GM12865 (cell line): ENCODE data around the gene ZBTB3.

Experiments
- DNase-seq: peaks from one replicate; pipeline ENCODE4 v3.0.0; 2010; ENCODE audit warnings: low read depth
- H3K4me3 ChIP-seq: 2 replicates; pipeline ENCODE4 v1.5.1; 2011; ENCODE audit warnings: mild to moderate bottlenecking, low read depth, low read length, control low read depth
- CTCF ChIP-seq: IDR thresholded peaks from 2 replicates; pipeline ENCODE4 v1.5.1; 2011; ENCODE audit warnings: low read length, control low read depth, low read depth, inconsistent platforms; ENCODE audit not compliant: insufficient read depth; ENCODE audit errors: missing control alignments

Gene ZBTB3

GRCh38 chr11:62716206-62716605 is 37.8 kb downstream of the ZBTB3 start:
- H3K4me3 ChIP-seq, result no peak overlapping the region
- no peak for DNase-seq
- no peak for TF ChIP-seq CTCF

DNA sequence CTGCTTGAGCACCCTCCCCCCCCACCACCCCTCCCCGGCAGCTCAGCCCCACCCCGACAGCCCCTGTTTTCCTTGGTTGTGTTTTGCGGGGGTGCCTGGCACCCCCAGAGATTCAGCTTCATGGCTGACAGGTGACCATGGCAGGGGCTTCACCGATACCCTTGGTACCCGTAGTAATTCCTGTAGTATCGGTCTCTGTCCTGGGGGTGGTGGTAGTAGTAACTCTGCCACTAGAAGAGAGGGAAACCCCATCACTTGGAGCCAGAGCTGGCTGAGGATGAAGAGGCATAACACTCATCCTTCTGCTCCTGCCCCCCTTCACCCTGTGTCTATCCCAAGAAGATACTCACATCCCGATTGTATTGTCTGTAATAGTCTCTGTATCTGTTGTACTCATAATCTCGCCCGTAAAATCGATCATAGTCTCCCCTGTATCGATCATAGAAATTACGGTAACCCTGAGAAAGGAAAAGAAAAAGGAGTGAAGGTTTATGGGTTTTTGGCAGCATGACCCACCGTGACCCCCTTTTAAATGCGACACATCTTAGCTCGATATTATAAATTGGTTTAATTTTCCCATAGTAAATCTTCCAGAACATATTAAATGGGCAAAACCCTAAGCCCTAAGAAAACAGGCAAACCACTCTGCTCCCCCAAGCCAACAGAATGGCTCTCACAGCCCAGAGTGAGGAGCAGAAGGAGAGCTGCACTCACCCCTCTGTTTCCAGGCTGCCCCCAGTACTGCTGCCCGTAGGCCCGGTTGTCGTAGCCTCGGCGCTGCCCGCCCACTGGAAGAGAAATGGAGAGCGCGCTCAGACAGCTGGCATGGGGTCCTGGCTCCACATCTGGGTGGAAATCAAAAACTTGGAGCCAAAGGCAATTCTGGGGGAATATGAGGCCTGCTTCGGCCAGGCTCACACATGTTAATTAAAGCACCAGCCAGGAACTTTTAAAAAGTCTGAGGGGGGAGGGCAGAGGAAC is 38.5 kb downstream of the ZBTB3 start:
- no peak for TF ChIP-seq CTCF
- DNase-seq, result no peak
- H3K4me3 ChIP-seq, result no peak overlapping the region

DNA sequence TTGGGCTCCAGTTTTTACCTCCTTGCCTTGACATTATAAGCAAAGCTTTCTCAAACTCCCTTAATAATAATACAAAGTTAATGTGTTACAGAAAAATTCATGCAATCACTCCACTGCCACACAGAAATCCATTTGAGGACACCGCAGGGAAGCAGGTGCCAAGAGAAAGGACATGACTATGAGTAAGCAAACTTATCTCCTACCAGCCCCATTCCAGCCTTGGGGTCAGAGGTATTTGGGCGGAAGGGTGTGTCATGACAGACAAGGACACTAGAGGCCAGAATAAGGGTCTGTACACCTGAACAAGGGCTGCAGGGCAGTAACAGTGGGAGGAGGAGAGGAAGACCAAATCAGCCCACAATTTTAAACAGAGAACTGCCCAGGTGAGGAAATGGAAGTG is 40.6 kb downstream of the ZBTB3 start:
- H3K4me3 ChIP-seq, result no peak overlapping the region
- no peak for DNase-seq
- TF ChIP-seq CTCF, result no peak

DNA sequence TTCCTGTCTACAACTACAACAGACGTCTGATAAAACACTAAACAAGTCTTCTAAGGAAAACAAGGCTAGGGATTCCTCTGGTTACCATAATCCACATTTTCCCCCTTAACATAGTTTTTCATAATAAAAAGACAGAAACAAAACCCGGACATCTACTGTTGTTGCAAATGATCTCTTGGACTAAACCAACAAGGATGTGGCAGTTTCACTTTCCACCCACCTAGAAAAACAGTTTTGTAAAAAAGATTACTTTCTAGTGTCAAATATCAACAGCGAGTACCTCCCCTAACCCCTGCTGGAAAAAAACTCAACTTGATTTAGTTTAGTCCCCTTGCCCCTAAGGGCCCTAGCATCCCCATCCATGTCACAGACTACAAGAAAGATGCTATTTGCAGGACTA is 41.1 kb downstream of the ZBTB3 start:
- H3K4me3 ChIP-seq, result no peak overlapping the region
- no peak for DNase-seq
- TF ChIP-seq CTCF, result no peak

DNA sequence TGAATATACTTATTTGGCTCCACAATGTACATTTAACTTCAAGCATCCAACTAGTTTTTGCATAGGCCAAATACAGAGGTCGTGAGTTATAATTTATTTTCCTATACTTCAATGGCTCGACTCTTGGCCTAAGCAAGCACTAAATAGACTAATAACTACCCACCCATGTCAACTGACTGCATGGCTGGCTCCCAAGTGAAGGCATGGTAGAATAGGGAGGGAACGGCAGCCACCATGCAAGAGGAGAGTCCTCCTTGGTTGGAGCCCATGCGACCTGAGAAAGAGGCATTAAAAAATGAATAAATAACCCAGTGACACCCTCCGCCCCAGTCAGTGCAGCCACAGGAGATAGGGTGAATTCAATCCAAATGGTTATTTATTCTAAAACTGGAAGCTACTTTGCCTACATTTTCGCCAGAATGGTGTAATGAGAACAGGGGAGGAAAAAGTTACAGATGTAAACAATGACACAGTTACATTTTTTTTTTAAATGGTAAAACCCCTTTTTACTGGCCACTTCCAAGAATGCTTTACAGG is 41.6 kb downstream of the ZBTB3 start:
- TF ChIP-seq CTCF, result no peak
- no peak for DNase-seq
- H3K4me3 ChIP-seq, result no peak overlapping the region

GRCh38 chr11:62710001-62710345 is 44.0 kb downstream of the ZBTB3 start:
- H3K4me3 ChIP-seq, result peak overlapping the region; percentile 71
- DNase-seq, result peak; percentile 68
- no peak for TF ChIP-seq CTCF
